Right hindlimb (tissue), 1 donor: Measurements from ENCODE around the gene HIVEP3.
"Not testable (repeated sequence)": the region's sequence is repeated elsewhere in the genome, so short reads cannot be mapped to it uniquely, and the experiment has no call there.

Source experiments
- DNase-seq: peaks from one replicate; pipeline ENCODE4 v3.0.0-alpha.2; 2018

Gene HIVEP3

GRCh38 chr1:41704196-41704595 lies 214.5 kb downstream of the HIVEP3 start:
- no peak for DNase-seq

- no peak for DNase-seq
Observed at GRCh38 chr1:41702771-41703170, 216.0 kb downstream of the HIVEP3 start.

- no peak for DNase-seq
Observed at GRCh38 chr1:41700986-41701535, 217.7 kb downstream of the HIVEP3 start.

- DNase-seq = no peak
Observed at GRCh38 chr1:41700581-41700980, 218.1 kb downstream of the HIVEP3 start.

GRCh38 chr1:41699861-41700248 lies 218.9 kb downstream of the HIVEP3 start:
- DNase-seq = no peak

GRCh38 chr1:41698916-41699860 lies 219.5 kb downstream of the HIVEP3 start:
- DNase-seq = no peak

GRCh38 chr1:41696381-41696780 lies 222.3 kb downstream of the HIVEP3 start:
- DNase-seq = peak; percentile 71

- no peak for DNase-seq
Observed at GRCh38 chr1:41695118-41695745, 223.5 kb downstream of the HIVEP3 start.

GRCh38 chr1:41691966-41692365 lies 226.8 kb downstream of the HIVEP3 start:
- not testable (repeated sequence) for DNase-seq

GRCh38 chr1:41691424-41691823 lies 227.3 kb downstream of the HIVEP3 start:
- no peak for DNase-seq

- DNase-seq = no peak
Observed at GRCh38 chr1:41690331-41690730, 228.4 kb downstream of the HIVEP3 start.

- DNase-seq = no peak
Observed at GRCh38 chr1:41689558-41689981, 229.2 kb downstream of the HIVEP3 start.

- no peak for DNase-seq
Observed at GRCh38 chr1:41689139-41689538, 229.6 kb downstream of the HIVEP3 start.

GRCh38 chr1:41687007-41687406 lies 231.7 kb downstream of the HIVEP3 start:
- no peak for DNase-seq

- DNase-seq = no peak
Observed at GRCh38 chr1:41683681-41684500, 234.8 kb downstream of the HIVEP3 start.

- no peak for DNase-seq
Observed at GRCh38 chr1:41682845-41683625, 235.7 kb downstream of the HIVEP3 start.

- no peak for DNase-seq
Observed at GRCh38 chr1:41682149-41682548, 236.6 kb downstream of the HIVEP3 start.

- no peak for DNase-seq
Observed at GRCh38 chr1:41681331-41682098, 237.2 kb downstream of the HIVEP3 start.

- DNase-seq = no peak
Observed at GRCh38 chr1:41679994-41680393, 238.7 kb downstream of the HIVEP3 start.

- DNase-seq = no peak
Observed at GRCh38 chr1:41679531-41679930, 239.2 kb downstream of the HIVEP3 start.
